Mucosa of gallbladder (tissue), 1 donor: ENCODE measurements around the gene SMDT1. TPM values are rescaled to one million over a fixed set of nuclear protein-coding genes. Genes with fewer than 3 reads are reported as not detected.
"Not testable (repeated sequence)": the region's sequence is repeated elsewhere in the genome, so short reads cannot be mapped to it uniquely, and the experiment has no call there.

Source experiments
- DNase-seq: peaks from one replicate; pipeline ENCODE4 v3.0.0-alpha.2; 2020; ENCODE audit warnings: low spot score
- total RNA-seq: library from RNA; stranded (reverse); gene quantifications from one replicate; pipeline ENCODE4 v1.2.1, GENCODE V29; 2021
- donor health status: DM: no; HTN: no; CAD: no.

The SMDT1 gene
- total RNA-seq, 1 donor from 2014 or later: 121 TPM

DNA sequence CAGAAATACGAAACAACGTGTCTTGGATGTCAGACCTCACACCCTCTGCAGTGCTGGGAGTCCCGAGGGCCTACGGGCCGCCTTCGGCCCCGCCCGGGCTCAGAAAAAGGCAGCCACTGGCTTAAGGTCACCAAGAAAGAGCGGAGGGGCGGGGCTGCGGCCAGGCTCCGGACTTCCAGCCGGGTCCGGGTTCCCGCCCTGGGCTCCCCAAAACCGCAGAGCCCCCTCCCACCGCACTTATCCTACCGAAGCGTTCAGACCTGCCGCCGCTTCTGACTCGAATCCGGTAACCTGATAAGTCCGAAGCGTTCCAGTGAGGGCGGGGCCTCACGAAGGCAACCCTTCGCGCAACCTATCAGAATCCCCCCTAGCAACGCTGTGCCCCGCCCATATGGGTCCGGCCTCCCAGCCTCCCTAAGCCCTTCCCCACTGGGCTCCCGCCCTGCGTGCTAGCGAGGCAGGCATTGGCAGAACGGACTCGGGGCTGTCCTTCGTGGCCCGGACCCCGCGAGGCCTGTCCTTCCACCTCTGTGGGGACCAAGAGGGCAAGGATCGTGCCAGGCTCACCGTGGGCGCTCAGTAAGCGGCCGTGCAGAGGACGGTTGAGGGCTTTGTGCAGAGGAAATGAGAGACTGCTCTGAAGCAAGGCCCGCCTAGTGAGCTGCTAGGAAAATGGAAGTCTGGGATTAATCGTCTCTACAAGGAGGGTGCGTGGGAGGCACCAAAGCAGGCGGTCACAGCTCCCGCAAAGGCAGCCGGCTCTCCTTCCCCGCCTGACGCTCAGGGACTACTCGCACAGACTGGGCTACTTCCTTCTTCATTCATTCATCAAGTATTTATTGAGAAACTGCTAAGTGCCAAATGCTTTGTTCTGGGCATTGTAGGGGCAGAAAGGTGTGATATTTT lies 8.7 kb upstream of the SMDT1 start, which contains the start of gene NAGA:
NAGA (minus strand) TSS at position 296 of the 906 bp plus-strand sequence. CDS start 515 bp downstream, outside the sequence.
- DNase-seq: peak; percentile 93

DNA sequence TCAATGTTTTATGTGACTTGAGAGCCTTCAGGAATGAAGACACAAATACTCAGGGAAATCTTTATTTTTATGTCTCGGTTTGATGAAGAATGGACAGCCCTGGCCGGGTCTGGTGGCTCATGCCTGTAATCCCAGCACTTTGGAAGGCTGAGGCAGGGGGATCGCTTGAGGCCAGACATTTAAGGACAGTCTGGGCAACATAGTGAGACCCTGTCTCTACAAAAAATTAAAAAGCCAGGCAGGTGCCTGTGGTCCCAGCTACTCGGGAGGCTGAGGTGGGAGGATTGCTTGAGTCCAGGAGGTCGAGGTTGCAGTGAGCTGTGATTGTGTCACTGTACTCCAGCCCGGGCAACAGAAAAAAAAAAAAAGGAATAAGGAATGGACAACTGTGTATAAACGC lies 8.0 kb upstream of the SMDT1 start:
- DNase-seq: not testable (repeated sequence)

DNA sequence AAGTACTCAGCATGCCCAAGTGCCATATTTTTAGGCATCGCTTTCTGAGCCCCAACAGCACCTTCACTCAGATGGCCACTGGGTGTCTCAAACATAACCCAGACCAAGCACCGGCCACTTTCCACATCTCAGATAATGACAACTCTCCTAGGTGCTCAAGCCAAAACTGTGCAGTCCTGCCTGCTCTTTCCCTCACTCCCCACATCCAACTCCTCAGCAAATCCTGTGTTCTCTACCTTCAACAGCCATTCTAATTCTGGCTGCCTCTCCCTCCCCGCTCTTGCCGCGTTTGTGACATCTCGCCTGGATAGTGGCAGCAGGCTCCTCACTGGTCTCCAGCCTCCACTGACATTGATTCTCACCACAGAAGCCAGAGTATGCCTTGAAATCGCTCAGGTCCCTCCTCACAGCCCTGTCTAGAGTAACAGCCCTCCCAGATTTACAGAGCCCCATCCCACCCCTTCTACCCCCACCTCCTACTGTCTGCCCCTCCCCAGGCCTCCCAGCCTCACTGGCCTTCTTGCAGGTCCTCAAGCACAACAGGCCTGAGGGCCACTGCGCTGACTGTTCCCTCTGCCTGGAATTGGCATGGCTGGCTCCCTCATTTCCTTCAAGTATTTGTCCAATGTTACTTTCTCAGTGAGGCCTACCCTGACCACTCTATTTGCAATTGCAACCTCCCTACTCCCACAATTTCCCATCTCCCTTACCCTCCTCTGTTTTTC lies 6.7 kb upstream of the SMDT1 start:
- no peak for DNase-seq

DNA sequence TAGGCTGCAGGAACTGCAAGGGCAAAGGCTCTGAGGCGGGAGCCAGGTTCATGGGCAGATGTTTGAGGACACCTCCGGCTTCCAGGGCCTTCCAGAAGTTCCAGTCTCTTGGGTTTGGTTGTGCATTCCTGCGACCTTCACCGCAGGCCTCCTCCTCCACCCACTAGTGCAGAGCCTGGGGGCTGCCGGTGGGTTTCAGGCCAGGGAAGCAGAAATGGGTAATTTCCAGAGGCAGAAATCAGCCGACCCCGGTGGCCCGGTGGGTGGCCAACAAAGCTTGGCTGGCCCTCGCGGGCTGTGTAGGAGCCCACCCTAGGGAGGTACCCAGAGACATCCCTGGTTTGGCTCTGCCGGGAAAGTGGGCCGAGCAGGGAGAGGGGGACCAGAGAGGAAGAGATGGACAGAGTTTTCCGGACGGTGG lies 5.9 kb upstream of the SMDT1 start:
- DNase-seq: no peak

DNA sequence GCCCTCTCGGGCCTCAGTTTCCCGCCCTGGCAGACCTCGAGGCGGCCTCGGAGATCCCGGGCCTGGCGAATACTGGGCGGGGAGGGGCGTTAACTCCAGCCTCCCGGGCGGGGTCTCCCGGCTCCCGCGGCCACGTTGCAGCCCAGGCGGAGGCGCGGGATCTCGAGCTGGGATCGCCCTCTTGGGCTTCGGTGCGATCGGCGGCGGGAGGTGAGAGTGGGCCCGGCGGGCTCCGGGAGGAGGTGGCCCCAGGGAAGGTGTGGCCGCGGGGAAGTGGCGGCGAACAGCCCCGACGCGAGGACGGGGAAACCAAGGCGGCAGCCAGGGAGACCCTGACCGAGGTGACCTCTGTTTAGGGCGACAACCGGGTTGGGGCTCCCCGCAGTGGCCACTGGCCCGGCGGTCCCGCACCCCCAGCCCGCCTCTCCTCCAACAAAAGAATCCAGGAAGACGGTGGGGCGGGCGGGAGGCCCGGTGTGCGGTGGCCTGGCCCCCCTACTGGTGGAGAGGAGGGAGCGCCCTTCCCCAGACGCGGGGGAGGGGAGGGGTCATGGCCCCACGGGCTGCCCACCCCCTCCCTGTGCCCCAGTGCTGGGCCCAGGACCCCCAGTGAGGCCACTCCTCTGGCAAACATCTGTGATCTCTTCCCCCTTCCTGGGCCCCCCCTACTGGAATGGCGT lies 5.2 kb upstream of the SMDT1 start, which contains the start of gene PHETA2:
PHETA2 (plus strand) TSS at position 117 of the 680 bp plus-strand sequence. CDS start 3,046 bp downstream, outside the sequence.
- DNase-seq: no peak

DNA sequence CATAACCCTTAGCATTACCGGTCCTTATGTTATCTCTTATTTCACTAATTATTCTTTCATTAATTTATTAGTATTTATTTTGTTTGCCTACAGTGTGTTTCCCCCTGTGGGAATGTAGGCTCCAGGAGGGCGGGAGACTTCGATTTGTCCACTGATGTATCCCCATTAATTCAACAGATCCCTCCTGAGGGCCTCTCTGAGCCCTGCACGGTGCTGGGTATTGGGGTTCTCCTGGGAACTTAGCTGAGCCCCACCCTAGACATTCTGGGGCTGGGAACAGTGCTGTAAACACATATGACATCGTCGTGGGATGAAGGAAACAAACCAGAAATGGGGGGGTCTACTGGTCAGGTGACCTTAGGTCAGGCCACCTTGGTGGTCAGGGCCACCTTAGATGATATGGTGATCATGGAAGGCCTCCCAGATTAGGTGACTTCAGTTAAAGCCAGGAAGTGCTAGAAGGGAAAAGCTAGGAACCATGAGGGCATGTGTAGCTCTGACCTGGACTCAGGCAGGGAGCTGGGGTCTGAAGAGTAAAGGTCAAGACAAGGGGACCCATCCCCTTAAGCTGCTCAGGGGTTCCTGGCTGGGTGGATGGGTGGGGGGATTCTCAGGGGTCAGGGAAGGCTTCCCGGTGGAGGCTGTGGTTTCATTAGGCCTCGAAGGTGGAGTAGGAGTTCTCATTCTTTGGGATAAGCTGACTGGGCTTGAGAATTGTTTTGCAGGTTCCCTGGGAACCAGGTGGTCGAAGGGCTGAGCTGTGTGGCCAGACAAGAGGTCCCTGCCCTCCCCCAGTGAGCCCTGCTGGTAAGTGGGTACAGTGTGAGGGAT lies 4.4 kb upstream of the SMDT1 start:
- DNase-seq: no peak

DNA sequence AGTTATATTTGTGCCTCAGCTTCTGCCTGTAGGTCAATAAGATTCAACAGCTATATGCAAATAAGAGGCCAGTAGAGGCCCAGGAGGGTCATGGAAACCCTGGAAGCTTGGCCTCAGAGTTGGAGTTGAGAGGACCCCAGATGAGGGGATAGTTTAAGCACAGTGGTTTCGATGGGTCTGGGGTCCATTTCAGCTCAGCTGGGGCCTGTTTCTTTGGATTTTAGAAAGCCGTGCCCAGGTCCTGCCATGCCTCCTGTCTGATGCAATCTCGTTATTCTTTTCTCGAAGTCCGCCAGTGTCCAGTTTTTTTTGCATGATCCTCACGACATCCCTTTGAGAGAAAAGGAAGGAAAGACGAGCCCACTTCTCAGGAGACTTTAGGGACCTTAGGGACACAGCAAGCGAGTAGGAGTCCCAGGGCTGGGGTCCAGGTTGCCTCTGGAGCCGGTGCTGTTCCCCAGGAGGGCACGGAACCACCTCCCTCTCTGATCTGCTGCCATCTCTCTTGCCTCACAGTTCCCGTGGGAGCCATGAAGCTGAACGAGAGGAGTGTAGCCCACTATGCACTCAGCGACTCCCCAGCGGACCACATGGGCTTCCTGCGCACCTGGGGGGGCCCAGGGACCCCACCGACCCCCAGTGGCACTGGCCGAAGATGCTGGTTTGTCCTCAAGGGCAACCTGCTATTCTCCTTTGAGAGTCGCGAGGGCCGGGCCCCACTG lies 2.6 kb upstream of the SMDT1 start:
- DNase-seq: no peak

DNA sequence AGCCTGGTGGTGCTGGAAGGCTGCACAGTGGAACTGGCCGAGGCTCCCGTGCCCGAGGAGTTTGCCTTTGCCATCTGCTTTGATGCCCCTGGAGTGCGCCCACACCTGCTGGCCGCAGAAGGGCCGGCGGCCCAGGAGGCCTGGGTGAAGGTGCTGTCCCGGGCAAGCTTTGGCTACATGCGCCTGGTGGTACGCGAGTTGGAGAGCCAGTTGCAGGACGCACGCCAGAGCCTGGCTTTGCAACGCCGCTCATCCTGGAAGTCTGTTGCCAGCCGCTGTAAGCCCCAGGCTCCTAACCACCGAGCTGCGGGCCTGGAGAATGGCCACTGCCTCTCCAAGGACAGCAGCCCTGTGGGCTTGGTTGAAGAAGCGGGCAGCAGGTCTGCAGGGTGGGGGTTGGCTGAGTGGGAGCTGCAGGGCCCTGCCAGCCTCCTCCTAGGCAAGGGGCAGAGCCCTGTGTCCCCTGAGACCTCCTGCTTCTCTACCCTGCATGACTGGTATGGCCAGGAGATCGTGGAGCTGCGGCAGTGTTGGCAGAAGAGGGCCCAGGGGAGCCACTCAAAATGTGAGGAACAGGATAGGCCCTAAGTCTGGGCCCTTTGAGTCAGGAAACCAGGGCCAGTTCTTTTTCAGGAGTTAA lies 1.9 kb upstream of the SMDT1 start:
- no peak for DNase-seq

DNA sequence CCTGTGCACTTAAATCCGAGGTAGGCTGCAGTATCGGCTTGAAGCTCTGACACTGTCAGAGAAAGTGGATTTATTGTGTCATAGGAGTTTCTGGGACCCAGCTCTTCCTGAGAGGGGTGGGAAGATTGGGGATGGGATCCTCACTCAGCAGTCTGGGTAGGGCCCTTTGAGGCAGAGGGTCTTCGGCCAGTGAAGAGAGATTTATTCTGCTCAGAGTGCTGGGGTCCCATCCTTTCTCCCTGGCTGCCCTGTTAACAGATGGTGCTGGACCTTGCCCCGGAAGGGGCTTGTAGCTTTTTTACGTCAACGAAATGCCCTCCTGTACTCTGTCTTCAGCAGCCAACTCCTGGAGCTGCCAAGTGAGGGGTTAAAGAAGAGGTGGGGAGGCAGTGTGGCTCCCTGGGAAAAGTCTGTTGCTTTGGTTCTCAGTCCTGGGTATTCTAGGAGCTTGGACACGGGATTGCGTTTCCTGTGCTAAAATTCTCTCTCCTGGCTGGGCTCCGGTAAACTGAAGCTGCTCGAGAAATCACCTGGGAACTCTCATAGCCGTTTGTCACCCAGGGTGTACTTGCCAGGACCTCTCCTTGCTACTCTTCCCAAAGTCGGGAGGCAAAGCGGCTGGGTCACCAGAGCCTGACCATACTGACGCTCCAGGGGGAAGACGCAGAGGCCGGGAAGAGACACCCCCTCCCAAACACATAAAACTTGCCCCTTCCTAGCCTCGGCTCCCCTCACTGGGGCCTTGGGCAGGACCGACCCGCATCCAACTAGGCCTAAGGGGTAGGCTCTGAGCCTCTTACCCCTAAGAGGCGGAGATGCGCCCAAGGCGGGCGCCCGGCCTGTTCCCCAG lies 806 bp upstream of the SMDT1 start:
- no peak for DNase-seq

DNA sequence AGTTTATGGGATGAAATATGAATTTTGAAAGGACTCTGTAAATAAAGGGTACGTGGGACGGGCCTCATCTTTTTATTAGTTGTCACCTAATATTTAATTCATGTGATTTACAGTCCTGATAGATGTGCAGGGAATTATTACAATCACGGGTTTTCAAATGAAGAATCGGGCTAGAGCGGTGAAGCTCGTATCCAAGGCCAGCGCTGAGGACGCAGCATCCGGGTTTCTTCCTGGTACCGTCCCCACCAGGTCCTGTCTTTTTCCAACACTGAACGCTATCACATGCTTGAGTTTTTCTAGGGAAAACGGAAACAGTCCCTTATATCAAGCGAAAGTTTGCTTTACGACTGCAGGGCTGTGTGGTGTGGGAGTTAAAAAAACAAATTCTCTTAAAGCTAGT lies 787 bp downstream of the SMDT1 start:
- no peak for DNase-seq

DNA sequence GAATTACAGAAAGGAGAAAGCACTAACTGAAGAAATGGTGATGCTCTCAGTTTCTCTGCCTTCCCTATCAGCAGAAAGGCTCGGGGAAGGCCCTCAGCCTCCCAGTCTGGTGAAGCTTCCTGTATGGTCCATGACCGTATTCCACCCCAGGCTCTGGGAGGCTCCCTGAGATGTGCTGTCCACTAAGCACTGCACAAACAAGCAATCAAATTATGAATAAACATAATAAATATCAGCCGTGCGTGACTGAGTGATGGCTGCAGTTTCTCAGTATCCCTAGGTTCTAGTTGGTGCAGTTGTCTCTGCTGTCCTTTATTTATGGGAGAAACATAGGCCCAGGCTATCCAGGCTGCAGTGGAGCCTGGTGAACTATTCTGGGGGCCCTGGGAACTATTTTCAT lies 3.6 kb downstream of the SMDT1 start:
- DNase-seq: no peak

DNA sequence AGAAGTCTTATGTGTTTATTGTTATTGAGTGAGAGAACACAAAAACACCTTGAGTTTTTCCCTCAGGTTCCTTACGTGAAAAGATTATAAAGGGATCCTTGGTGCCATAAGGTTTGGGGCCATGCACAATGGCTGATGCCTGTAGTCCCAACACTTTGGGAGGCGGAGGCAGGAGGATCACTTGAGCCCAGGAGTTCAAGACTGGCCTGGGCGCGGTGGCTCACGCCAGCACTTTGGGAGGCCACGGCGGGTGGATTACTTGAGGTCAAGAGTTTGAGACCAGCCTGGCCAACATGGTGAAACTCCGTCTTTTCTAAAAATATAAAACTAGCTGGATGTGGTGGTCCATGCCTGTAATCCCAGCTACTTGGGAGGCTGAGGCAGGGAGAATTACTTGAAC lies 5.4 kb downstream of the SMDT1 start:
- no peak for DNase-seq

DNA sequence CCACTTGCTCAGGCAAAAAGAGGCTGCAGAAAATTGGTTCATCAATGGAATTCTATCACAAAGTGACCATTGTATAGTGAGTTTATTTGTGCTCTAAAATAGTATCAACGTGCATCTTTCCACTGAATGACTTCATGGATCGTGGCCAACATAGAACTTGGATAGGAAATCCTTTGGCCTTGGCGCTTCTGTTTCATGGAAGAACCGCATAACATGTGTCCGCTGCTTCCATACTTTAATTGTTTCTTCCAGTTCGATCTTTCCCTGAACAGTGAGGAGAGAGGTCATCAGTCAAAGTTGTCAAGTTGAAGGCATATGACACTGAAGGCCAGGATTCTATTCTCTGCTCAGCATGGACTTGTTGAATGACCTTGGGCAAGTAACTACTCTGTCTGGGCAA lies 6.6 kb downstream of the SMDT1 start:
- DNase-seq: no peak

DNA sequence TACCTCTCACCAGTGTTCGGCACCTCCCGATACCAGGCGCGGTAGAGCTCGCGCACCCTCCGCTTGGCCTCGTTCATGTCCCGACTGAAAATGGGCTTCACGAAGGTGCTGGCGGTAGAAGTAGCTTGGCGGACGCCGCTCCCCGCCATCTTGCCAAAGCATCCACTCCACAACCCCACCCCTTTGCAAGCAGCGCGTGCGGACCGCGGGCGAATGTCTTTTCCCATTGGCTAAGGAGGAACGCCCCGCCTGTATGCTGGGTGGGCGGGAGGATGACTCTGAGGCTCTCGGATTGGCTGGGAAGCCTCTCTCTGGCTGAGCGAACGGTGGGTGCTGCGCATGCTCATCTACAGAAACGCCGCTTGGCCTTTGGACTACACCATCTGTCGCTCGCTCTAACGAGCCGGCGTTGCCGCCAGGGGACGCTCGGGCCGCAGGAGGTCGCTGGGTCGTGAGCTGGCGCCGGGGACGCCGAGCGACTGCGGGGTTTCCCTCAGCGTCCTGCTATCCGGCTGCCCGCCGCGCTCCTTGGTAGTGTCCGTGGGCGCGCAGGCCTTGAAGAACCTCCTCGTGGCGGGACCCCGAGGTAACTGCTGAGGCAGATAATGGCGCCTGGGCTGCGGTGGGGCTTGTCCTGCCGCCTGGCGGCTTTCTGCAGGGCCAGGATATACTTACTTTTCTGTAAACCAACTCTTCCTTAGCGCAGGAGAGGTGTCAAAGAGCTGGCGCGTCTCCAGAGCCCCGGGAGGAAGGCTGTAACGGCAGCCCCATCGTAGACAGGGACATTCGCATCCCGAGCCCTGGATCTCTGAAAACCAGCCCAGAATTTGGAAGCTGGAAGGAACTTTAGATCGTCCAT lies 11.3 kb downstream of the SMDT1 start, which contains the start of gene NDUFA6:
NDUFA6 (minus strand) TSS at position 177 of the 859 bp plus-strand sequence; CDS start at position 149, 28 bp downstream.
- DNase-seq: peak; percentile 100

DNA sequence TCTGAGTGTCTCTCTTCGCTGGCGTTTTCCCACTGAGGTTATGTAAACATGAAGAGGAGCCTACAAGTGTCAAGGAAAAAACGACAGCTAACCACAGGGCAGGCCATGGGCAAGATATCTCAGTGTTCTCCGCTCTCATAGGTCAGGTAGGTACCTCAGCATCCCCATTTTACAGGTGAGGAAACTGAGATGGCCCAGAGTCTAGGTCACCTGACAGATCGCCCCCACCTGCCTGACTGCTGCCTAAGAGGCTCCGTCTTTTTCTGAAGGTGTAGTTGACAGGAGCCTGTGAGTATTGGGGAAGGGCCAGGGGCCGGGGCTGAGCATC lies 11.9 kb downstream of the SMDT1 start:
- no peak for DNase-seq

DNA sequence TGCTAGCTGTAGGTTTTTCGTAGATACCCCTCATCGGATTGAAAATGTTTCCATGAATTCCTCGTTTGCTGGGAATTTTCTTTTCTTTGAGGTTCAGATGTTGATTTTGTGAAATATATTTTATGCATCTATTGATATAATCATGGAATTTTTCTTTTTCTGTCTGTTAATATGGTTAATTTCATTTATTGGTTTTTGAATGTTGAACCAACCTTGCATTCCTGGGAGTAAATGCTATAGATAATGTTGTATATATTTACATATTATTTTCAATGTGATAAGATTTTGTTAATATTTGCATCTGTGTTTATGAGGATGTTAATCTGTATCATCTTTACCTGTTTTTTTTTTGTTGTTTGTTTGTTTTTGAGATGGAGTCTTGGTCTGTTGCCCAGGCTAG lies 21.7 kb downstream of the SMDT1 start:
- no peak for DNase-seq

DNA sequence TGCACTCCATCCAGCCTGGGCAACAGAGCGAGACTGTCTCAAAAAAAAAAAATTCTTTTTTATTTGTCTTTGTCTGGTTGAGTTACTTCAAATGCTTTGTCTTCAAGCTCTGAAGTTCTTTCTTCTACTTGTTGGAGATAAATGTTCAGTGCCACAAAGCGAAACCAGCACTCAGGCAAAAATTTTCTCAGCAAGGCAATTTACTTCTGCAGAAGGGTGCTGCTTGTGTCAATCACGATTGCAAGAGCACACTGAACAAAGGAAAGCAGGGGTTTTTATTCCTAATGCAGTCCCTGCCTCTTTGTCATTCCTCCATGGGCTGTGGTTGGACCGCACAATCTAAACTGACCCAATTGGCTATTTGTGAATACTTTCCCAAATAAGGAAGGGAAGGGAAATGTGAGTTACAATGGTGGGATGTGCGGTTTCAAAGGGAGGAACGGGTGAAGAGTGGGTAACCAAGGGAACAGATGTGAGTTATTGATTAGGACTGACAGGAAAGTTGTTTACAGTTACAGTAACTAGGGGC lies 24.9 kb downstream of the SMDT1 start:
- not testable (repeated sequence) for DNase-seq

DNA sequence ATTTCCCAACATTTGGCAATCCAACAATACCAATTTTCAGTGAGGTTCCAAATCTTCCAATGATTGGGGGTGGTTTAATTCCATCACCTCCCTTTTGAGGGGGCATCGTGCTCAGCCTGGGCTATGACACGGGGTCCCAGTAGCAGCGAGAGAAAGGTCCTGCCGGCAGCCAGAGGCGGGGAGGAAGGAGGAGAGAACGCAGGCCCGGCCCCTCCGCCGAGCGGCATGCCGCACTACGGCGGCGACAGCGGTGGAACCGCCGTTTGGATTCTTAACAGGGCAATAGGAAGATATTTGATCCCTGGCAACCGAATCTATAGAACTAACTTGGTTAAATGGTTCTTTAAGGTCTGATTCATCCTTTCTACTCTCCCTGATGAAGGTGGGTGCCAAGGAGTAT lies 29.3 kb downstream of the SMDT1 start:
- DNase-seq: no peak
